HepG2 (cell line): ENCODE data around the gene MSI2. TPM values are rescaled to one million over a fixed set of nuclear protein-coding genes. Genes with fewer than 3 reads are reported as not detected.

Source experiments
- ATAC-seq: fragments of 200-7000 bp; cut with Tn5 transposase; 3 replicates; pipeline ENCODE4 v1.9.1; 2020; ENCODE audit warnings: mild to moderate bottlenecking, moderate library complexity
- BruUV-seq: library from RNA; stranded (reverse); fragments of 400-500 nt; replicated peaks from 2 replicates; lab custom pipeline; 2021; lab: Mats Ljungman, UMichigan
- CTCF ChIA-PET: fragments of 300-600 bp; formaldehyde crosslinking; extraction: SDS; loops from one replicate; lab custom pipeline; 2021; ENCODE audit warnings: low total read pairs, inconsistent platforms, low intra/inter-chr PET ratio; lab: Yijun Ruan, JAX
- POLR2A ChIA-PET: fragments of 350-600 bp; sonication (Branson Sonifier 250); formaldehyde crosslinking; loops from one replicate; lab custom pipeline; 2020; ENCODE audit warnings: antibody characterized with exemption, inconsistent platforms; lab: Yijun Ruan, JAX
- DNase-seq: peaks from one replicate; pipeline ENCODE4 v3.0.0-alpha.2; 2015; ENCODE audit warnings: low spot score
- FAIRE-seq: peaks from 3 replicates; lab custom pipeline; 2011; peaks lifted over from hg19 to GRCh38; lab: Jason Lieb, UNC
- H2AFZ ChIP-seq: one replicate; pipeline ENCODE4 v1.6.1; 2011; ENCODE audit warnings: low read length, inconsistent platforms
- H3K27ac ChIP-seq: fragments of 300-600 bp; 3 replicates; pipeline ENCODE4 v1.8.0; 2011; ENCODE audit warnings: mixed run types, mild to moderate bottlenecking, mixed read lengths, low read length, inconsistent platforms; ENCODE audit not compliant: insufficient read depth; ENCODE audit errors: extremely low read length
- H3K27me3 ChIP-seq, 2 experiments: fragments of 200-600 bp in 1 of 2; 2 replicates in 1 of 2; 3 replicates in 1 of 2; pipeline versions ENCODE4 v1.6.0 to v1.8.0; 2011; ENCODE audit warnings: low read length in 2 of 2, mild to moderate bottlenecking in 2 of 2, moderate library complexity in 2 of 2, inconsistent platforms in 1 of 2; ENCODE audit not compliant: insufficient read depth in 2 of 2, control insufficient read depth in 1 of 2
- H3K36me3 ChIP-seq, 2 experiments: fragments of 200-600 bp in 1 of 2; replicated peaks in 1 of 2; 2 replicates in 1 of 2; 3 replicates in 1 of 2; pipeline versions ENCODE4 v1.5.1 to v1.8.0; 2011; ENCODE audit warnings: low read length in 2 of 2, inconsistent platforms in 1 of 2; ENCODE audit not compliant: insufficient read depth in 2 of 2, control insufficient read depth in 1 of 2
- H3K4me1 ChIP-seq: 2 replicates; pipeline ENCODE4 v1.5.1; 2012; ENCODE audit warnings: low read length, inconsistent platforms; ENCODE audit not compliant: insufficient read depth
- H3K4me2 ChIP-seq: 2 replicates; pipeline ENCODE4 v1.6.0; 2011; ENCODE audit warnings: low read depth, low read length, inconsistent platforms
- H3K4me3 ChIP-seq, 3 experiments: fragments of 200-600 bp in 1 of 3; sonication (generic), shearing (Covaris generic) in 1 of 3; replicated peaks in 1 of 3; 2 replicates each; pipeline ENCODE4 v1.5.1; 2011 to 2016; ENCODE audit warnings: low read length in 3 of 3, inconsistent platforms in 2 of 3, low read depth in 2 of 3, mild to moderate bottlenecking in 2 of 3, control low read depth in 1 of 3, mixed read lengths in 1 of 3; ENCODE audit not compliant: insufficient read depth in 1 of 3
- H3K79me2 ChIP-seq: one replicate; pipeline ENCODE4 v1.6.1; 2011; ENCODE audit warnings: low read length, inconsistent platforms; ENCODE audit not compliant: insufficient read depth
- H3K9ac ChIP-seq: 2 replicates; pipeline ENCODE4 v1.6.0; 2011; ENCODE audit warnings: mild to moderate bottlenecking, low read depth, low read length, inconsistent platforms; ENCODE audit not compliant: insufficient read depth
- H3K9me3 ChIP-seq: 2 replicates; pipeline ENCODE4 v1.5.1; 2012; ENCODE audit warnings: mild to moderate bottlenecking, low read length
- H4K20me1 ChIP-seq: 2 replicates; pipeline ENCODE4 v1.6.0; 2011; ENCODE audit warnings: inconsistent platforms, mild to moderate bottlenecking, low read length, moderate library complexity; ENCODE audit not compliant: insufficient read depth
- FOXK1 ChIP-seq: sonication (generic); formaldehyde crosslinking; IDR thresholded peaks from 2 replicates; pipeline ENCODE4 v1.4.0; 2020; ENCODE audit warnings: low read depth, missing genetic modification reagents, borderline replicate concordance
- JDP2 ChIP-seq: sonication (generic); formaldehyde crosslinking; IDR thresholded peaks from 2 replicates; pipeline ENCODE4 v1.8.1; 2022; ENCODE audit warnings: missing genetic modification reagents, borderline replicate concordance
- U2AF2 ChIP-seq: fragments of 200-400 bp; formaldehyde crosslinking; IDR thresholded peaks from 2 replicates; pipeline ENCODE4 v1.6.1; 2017; ENCODE audit warnings: low read depth, mild to moderate bottlenecking, low read length
- ZC3H13 ChIP-seq: sonication (generic); formaldehyde crosslinking; IDR thresholded peaks from 2 replicates; pipeline ENCODE4 v1.8.1; 2023; ENCODE audit warnings: mild to moderate bottlenecking, missing genetic modification reagents, moderate library complexity
- ZNF432 ChIP-seq: sonication (generic); formaldehyde crosslinking; IDR thresholded peaks from 2 replicates; pipeline ENCODE4 v1.5.0; 2020; ENCODE audit warnings: missing genetic modification reagents, mild to moderate bottlenecking, borderline replicate concordance
- WGBS: methylation state at CpG from one replicate; pipeline ENCODE4 v1.1.6; 2017; ENCODE audit warnings: low lambda C conversion rate; 5-methylcytosine and 5-hydroxymethylcytosine counted together
- in situ Hi-C: cut with HindIII; loops from 2 replicates; pipeline ENCODE4 v1.10.0; 2017; ENCODE audit warnings: low pct_unique_long_range_greater_than_20kb; ENCODE audit not compliant: extremely low pct_ligation_motif_present
- intact Hi-C: fragments of 100-400 bp; cut with micrococcal nuclease; formaldehyde crosslinking; loops from one replicate; pipeline ENCODE4 v1.10.0; 2022; ENCODE audit not compliant: unreplicated experiment
- polyA plus RNA-seq, 8 experiments: library from polyadenylated mRNA; depleted of rRNA in 3 of 8; stranded (reverse) in 7 of 8; unstranded in 1 of 8; fragments of >200 nt; fragmentation: Illumina TruSeq in 4 of 8; extraction: Trizol in 4 of 8; gene quantifications; 2 replicates each; pipeline versions ENCODE4 v1.2.1 to v1.2.3, GENCODE V29; 2011 to 2016; ENCODE audit warnings: low read depth in 4 of 8, missing spikeins in 1 of 8, mixed read lengths in 1 of 8; ENCODE audit not compliant: insufficient read depth in 1 of 8
- total RNA-seq, 5 experiments: library from RNA; depleted of rRNA; stranded (reverse); fragments of >200 nt; fragmentation: Illumina TruSeq; extraction: Trizol; gene quantifications; 2 replicates each; pipeline ENCODE4 v1.2.3, GENCODE V29; 2016; ENCODE audit warnings: low read depth in 1 of 5
- TF ChIP-seq, protein P1 (sequence below): sonication (generic); formaldehyde crosslinking; IDR thresholded peaks from 2 replicates; pipeline ENCODE4 v1.5.1; 2020; ENCODE audit warnings: mild to moderate bottlenecking, missing genetic modification reagents

The MSI2 gene
- total and polyA plus RNA-seq, 2 of the 13 experiments (the other 11 are each of a cell fraction or from before 2014, with no cell fraction given): 77.5 to 78.4 TPM

DNA sequence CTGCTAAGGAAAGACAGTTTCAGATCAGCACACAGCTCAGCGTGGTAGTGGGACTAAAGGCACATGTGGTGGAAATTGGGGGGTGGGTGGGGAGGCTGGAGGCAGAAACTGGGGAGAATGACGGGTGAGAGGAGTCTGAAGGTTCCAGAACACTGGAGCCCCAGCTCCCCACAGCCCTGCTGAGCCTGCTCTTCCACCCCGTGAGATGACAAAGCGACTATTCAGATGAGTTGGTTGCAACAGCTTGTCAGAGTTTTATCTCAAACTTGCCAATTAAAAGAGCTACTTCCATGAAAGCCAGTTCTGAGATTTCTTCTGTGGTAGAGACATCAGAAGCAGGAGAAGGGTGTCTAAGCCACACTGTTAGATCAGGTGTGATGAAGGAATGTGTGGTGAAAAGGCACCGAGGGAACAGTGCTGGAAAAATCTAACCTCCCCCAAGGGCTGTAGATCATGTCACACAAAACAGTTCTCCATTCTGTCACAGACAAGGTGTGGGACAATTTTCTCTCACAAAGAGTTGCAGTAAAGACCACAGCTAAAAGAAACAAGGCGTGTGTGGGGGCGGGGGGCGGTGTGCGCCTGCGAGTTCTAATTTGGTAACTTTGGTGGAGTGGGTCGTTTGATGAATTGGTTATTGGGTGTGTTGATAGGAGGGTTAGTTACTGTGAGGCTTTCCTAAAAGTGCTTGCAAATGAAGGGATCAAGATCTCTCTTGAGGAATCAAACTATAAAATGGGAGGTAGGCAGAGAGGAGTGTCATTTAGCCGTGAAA is 449.8 kb downstream of the MSI2 start:
- H3K4me2 ChIP-seq: no peak overlapping the region
- DNase-seq (no peak), ATAC-seq (no peak), FAIRE-seq (no peak)
- no peaks in the 10 kb centered on the region for H3K79me2 ChIP-seq
- H3K9me3 ChIP-seq: no peaks in the 10 kb centered on the region
- H3K27ac ChIP-seq: no peak overlapping the region
- no TSS peak for BruUV-seq
- intact Hi-C loops: no loop called here
- TF ChIP-seq ZNF432 (CRISPR knock-in tag) (no peak), U2AF2 (no peak), FOXK1 (CRISPR knock-in tag) (no peak), ZC3H13 (CRISPR knock-in tag) (no peak), JDP2 (CRISPR knock-in tag) (no peak)
- TF ChIP-seq, protein P1, sequence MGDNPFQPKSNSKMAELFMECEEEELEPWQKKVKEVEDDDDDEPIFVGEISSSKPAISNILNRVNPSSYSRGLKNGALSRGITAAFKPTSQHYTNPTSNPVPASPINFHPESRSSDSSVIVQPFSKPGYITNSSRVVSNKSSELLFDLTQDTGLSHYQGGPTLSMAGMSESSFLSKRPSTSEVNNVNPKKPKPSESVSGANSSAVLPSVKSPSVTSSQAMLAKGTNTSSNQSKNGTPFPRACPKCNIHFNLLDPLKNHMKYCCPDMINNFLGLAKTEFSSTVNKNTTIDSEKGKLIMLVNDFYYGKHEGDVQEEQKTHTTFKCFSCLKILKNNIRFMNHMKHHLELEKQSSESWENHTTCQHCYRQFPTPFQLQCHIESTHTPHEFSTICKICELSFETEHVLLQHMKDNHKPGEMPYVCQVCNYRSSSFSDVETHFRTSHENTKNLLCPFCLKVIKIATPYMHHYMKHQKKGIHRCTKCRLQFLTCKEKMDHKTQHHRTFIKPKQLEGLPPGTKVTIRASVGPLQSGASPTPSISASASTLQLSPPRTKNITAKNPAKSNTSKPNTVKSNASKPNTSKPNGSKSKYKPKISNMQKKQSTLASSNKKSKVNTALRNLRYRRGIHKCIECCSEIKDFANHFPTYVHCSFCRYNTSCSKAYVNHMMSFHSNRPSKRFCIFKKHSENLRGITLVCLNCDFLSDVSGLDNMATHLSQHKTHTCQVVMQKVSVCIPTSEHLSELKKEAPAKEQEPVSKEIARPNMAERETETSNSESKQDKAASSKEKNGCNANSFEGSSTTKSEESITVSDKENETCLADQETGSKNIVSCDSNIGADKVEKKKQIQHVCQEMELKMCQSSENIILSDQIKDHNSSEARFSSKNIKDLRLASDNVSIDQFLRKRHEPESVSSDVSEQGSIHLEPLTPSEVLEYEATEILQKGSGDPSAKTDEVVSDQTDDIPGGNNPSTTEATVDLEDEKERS: no peak
- peaks cover 0 to 27% of the 10 kb centered on the region in 2 experiments; a peak in 4 of 5 replicates for H3K27me3 ChIP-seq
- CTCF ChIA-PET: no interaction called here
- no peak overlapping the region for H3K4me3 ChIP-seq
- in situ Hi-C loops: no loop called here
- H3K9ac ChIP-seq: no peak overlapping the region
- WGBS: 36% methylated on average over 12 of the region's 12 CpGs
- no peaks in the 10 kb centered on the region for H4K20me1 ChIP-seq
- no peaks in the 10 kb centered on the region for H3K4me1 ChIP-seq
- POLR2A ChIA-PET: no interaction called here
- no peaks in the 10 kb centered on the region for H3K36me3 ChIP-seq
- H2AFZ ChIP-seq: no peak overlapping the region
